ENCODE data around the gene HOXD12.
A peak's percentile ranks its signal among the peaks of the same experiment; 100 is the strongest.

The HOXD12 gene

DNA sequence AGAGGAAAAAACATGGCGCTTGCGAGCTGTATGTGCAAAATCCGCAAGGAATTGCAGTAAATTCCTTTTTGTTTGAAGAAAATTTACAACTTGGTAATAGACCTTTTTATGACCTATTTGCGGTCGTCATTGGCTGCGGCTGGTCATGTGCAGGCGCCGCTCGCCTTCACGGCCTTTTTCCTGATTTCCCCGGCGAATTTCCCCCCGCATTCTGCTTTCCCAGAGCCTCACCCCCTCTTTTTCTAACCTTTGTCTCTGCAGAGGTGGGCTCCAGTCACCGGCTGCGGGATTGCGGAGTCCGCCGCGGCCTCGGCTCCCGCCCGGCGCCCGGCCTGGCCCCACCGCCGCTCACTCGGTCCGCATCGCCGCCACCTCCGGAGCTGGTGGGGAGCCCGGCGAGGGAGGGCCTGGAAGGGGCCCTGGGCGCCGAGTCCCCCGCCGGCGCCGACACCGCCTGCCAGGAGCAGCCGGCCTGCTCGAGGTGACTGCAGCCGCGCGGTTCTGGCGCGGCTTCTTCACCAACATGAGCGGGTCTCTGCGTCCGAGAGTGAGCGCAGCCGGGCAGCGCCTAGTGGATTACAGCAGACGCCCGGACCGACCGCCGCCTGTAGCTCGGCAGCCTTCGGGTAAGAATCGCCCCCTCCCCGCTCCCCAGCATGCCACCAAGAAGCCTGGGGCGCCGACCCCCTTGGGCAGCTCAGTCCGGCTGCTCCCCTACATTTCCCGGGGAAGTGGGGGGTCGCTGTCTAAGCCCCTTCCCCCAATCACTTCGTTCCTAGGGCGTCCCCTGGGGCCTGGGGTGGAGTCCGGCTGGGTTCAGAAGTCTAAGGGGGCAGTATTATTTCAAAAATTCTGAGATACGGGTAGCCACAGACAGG lies 37.0 kb downstream of the HOXD12 start:
- DNase-seq = no peak

DNA sequence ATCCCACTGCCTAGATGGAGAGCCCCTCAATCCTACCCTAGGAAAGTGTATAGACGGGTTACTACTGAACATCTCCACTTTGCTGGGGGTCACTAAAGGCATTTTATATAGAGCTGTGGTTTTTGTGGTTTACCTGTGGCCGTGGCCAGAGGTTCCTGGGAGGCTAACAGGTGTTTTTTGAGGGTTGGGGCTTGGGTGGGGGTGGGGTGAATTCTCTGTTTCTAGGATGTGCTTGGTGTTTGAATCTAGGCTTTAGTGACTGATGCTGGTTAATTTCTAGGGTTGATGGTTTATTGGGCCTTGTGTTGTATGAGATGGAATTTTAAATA lies 37.6 kb downstream of the HOXD12 start:
- DNase-seq = no peak

DNA sequence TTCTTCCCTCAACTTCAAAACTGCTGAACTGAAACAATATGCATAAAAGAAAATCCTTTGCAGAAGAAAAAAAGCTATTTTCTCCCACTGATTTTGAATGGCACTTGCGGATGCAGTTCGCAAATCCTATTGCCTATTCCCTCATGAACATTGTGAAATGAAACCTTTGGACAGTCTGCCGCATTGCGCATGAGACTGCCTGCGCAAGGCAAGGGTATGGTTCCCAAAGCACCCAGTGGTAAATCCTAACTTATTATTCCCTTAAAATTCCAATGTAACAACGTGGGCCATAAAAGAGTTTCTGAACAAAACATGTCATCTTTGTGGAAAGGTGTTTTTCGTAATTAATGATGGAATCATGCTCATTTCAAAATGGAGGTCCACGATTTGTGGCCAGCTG lies 38.3 kb downstream of the HOXD12 start:
- DNase-seq = no peak

DNA sequence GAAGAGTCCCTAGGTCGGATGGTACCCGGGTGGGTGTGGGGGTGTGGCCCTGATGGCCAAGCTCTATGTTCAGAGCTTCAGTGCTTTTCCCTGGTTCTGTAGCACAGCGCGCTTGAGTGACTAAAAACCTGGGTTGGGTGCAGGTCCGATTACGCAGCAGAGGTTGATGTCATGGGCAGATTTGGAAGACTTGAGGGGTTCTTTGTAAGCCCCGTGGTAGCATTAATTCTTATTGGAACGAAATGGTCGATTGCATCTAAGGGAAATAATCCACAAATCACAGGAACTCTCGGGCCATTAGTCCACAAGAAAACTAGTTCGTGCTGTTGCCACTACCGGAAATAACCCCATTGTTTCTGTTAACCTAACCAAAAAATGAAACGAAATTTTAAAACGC lies 38.9 kb downstream of the HOXD12 start:
- DNase-seq = no peak

DNA sequence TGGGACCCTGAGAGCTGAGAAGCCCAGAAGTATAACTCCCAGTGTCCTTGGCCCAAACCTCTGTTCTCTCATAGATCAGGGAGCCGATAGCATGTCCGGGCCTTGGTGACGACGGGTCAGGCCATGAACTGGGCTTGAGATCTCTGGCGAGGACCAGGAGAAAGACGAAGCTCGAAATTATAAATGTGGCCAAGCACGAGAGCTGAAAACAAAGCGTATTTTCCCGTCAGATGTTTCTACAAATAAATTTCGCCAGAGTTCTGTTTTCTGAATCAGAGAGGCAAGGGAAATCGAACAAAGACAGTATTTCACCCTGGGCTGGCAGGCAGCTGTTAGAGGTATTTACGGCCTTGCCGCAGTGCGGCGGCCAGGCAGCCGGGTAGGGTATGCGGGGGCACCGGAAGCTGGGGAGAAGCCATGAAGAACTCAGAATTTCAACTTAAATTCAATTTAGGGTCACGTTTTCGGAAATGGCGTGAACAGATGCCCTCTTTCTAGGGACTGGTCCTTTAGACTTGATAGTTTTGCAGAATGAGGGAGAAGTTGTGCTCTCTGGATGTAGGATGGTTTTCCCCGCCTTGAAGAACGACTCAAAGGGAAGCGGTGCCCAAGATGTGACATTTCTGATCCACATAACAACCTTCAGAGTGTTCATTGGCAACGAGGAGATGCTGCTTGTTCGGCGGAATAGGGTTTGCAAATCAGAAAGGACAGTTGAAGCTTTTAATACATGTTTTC lies 39.5 kb downstream of the HOXD12 start:
- DNase-seq = no peak

DNA sequence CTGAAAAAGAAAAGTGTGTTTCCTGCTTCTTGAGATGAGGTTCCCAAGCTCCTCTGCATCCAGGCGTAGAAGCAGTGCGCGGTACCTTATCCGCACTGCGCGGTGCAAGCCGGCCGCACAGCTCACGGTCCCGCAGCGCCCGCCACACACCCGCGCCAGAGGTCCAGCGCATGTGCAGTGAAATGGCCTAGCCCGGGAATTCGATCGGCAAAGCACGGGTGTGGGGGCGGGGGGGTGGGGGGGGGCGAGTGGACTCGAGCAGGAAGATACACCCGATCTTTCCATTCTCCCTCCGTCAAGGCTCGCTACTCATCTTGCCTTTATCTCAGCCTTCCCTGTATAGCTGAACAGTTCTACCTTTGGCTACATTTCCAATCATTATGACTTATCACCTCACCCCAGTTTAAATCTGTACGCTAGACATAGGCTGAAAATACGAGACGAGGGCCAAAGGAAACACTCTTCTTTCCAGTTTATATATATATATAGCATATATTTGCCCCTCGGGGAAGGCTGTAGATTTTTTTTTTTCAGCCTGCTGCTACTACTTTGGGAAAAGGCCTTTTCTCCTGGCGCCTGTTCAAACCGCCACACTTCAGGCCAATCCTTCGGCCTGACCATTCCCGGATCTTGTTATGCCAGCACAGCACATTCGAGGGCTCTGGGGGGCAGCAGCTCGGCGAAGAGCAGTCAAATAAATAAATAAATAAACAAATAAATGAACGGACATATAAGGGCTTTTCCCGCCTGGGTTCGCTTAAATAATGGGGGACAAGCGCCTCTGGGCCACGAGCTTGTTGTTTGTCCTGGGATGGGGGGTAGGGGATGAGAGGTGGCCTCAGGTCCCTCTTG lies 40.3 kb downstream of the HOXD12 start:
- DNase-seq = peak; percentile 44

DNA sequence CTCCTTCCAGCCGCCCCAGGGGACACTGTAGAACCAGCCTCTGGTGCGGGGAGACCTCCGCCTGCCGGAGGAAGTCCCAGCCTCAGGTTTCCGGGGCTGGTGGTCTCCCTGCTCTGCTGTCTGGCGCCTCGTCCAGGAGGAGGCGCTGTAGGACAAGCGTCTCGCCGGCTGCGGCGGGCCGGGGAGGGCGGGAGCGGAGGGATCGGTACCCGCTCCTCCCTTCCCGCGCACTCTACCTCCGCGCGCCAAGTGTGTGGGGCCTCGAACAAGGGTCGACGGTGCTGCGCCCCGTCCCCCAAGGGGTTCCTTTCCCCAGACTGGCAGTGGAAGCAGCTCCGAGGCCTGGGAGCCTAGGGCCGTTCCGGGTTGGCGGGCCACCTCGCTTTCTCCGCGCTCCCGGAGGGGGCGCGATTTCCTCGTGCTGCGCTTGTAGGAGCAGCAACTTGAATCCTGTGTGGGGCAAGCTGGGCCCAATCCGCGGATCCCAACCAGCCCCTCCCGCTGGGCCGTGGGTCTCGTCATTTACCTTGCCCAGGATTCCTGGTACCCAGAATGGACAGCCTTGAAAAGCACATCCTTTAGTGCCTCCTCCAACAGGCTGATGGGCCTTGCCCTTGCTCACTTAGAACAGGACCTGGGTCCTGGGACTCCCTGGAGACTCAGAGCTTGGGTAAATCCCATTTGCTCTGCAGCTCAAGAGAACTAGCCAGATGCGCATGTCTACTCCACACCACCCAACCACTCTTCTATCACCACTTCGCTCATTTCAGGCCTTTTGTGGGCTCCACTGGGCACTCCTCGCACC lies 41.1 kb downstream of the HOXD12 start:
- no peak for DNase-seq

DNA sequence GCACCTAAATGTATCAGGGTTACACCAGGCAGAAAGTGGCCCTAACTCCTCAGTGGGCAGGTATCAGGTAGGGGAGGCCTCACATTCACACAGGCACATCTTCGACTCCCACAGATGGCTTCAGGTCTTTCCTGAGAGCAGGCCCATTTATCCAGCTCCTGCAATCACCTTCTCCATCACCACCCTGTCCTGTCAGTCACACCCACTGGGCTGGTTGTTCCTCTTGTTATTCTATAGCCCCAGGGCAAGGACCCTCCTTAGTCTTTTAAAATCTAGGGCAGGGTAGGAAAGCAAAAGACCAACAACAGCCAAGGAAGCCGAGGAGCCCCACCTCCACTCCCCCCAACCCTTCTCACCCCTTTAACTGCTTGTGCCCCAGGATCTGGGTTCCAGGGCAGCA lies 42.7 kb downstream of the HOXD12 start:
- DNase-seq = no peak

DNA sequence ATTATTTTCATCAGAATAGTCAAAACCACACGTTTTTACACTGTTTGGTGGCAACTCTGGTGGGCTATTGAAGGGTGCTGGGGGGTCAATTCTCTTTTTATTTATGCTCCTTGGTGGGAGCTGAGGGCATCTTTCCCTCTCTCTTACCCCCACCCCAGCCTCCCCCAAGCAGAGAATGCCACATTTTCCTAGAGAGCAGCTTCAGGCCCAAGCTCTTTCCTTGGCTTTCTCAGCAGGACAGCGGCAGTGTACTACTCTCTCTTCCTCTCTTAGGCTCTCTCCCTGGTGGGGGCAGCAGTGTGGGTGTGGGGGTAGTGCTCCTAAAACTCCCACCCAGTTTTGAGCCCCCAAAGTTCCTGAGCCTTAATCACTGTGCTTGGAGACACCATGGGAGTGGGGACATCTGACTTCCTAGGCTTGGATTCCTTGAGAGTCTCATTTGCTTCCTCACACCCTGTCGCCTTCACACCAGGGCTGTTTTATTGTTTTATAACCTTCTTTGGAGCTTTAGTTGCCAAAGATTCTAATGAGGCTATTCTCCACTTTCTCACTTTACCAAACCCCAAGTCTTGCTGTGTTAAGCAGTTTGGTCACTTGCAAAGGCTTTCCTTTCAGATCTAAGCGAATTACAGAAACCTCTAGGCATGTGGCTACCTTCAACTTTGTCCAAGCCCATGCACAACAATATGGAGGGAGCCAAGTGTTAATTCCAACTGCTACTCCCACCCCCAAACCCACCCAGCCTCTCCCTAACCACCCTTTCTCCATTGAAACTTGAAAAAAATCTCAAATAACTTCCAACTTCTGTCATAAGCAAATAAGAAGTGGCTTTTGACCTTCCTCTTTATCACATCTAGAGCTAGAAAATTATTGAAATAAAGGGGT lies 45.7 kb downstream of the HOXD12 start:
- no peak for DNase-seq

DNA sequence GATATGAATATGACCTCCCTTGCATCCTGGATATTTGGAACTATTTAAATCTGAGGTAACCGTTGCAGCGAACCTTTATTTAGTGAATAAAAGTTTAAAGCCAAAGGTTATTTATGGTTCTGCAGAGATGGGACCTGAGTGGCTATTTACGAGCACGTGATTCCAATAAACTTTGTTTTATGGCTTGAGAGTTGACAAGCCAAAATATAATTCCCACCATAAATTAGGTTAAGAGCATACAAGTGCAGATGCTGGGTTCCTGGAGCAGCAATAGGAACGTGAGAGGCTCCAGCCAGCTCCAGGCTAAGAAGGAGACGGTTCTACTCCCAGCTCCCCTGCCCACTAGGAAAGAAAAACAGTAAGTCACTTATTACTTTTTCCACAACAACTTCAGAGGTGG lies 46.5 kb downstream of the HOXD12 start:
- no peak for DNase-seq

DNA sequence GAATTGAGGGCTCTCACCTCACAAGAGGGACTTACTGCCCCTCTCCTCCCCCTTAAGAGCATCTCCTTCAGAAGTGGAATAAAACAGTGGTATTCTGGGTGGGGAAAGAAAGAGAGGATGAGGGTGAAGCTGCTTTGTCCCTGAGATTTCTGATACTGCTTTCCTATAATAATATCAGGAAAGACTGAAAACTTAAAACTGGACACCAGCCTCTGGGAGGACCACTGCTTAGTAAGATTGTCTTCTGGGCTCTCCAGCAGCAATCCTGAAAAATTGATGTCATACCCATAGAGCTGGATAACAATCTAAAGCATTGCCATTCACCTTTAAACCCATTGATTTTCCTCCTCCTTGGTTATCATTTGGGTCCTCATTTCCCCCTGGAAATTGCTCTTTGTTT lies 47.0 kb downstream of the HOXD12 start:
- no peak for DNase-seq

DNA sequence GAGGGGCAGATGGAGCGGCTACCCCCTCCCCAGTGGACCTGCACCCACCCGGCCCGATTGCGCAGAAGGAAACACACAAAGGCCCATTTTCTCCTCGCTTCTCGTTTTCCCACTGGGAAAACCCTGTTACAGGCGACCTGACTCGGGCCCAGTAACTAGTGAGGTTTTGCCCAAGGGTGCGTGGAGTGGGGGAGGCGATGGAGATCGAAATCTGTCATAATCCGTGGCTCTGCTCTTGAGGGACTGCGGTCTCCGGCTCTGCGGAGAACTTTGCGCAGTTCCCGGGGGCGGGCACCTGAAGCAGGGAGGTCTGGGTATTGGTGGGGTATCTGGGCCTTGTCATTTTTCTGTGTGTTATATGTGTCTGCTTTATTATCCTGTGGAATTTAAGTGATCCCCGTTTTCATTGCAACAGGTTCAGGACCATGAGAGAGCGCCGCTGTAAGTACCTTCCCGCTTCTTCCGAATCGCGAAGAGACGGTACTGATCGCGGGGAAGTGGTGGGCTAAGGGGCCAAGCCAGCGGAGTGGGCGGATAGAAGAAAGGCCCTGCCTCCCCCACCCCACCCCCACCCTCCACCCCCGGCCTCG lies 47.7 kb downstream of the HOXD12 start:
- DNase-seq = no peak

DNA sequence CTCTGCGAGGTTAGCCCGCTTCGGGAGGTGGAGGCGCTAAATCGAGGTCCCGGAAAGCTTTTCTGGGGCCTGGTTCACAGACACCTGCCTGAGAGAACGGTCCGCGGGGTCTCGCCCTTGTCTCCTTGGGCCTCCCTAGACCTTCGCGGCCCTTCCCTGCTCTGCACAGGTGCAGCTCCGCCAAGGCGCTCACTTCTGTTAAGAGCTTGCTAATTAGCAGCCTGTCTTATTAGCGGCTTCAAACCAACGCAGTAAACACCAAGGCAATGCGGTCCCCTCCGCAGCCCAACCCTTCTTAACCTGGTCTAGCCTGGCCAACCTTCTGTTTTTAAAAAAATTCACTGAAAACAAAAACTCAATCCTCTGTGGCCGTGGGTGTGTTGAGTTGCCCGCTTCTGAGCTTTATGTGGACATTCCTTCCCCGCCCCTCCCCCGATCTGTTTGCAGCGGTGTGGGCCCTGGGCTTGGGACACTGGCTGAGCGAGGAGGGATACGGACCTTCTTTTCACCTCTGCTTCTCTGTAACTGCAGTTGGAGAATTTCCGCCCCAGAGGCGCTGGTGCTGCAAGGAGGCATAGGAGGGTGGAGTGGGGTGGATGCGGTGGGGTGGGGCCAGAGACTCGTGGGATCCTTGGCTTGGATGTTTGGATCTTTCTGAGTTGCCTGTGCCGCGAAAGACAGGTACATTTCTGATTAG lies 48.4 kb downstream of the HOXD12 start:
- DNase-seq = no peak

DNA sequence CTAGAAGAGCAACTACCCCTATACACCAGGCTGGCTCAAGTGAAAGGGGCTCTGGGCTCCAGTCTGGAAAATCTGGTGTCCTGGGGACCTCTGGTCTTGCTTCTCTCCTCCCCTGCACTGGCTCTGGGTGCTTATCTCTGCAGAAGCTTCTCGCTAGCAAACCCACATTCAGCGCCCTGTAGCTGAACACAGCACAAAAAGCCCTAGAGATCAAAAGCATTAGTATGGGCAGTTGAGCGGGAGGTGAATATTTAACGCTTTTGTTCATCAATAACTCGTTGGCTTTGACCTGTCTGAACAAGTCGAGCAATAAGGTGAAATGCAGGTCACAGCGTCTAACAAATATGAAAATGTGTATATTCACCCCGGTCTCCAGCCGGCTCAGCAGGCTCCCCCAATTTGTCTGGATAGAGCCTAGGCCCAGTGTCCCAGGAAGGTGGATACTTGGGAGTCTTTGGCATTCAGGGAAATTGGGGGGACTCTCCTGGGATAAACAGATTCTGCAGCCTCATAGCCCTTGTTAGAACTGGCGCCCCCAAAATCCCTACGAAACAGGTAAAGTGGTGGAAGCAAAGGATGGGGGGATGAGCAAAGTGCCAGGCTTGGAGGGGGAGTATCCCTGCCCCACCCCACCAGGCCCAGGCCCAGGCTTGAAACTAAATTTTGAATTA lies 49.3 kb downstream of the HOXD12 start:
- DNase-seq = no peak

DNA sequence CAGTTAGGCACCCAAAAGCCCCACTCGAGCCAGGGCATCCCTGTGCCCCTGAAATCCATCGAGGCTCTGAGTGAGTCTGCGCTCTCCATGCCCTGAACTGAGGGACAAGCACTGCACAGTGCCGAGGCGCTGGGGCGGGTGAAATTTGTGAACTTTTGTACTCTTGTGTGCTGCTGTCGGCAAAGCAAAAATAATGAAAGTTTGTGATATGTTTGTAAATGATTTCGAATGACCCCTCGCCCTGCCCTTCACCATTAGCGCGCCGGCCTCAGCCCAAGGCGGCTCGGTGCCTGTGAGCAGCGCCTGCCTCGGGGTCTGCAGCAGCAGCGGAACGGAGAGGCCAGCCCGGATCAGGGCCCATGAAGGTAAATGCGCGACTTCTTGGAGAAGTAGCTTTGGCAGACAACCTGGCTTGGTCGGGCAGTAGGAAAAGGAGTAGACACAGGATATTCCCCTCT lies 49.9 kb downstream of the HOXD12 start:
- no peak for DNase-seq

DNA sequence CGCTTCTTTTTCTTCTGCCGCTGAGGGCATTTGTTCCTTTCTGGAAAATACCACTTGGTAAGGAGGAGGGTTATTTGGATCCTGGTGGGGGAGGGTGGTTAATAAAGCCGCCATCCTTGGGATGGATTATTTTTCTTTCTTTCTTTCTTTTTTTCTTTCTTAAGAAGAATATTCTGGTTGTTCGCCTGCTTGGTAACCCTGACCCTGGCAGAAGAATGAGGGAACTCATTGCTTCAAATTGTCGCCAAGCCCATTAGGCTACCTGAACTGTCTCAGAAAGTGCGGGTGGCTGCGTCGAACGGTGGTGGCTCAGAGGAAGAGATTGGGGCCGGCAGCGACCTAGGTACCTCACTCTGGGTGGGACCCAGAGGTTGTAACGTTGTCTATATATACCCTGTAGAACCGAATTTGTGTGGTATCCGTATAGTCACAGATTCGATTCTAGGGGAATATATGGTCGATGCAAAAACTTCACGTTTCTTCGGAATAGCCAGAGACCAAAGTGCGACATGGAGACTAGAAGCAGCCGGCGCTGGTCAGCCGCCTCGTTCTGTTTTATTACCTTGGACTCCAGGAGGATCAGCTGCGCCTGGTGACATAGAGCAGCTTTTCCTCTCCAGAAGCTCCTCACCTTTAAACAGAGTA lies 50.5 kb downstream of the HOXD12 start:
- DNase-seq = no peak

DNA sequence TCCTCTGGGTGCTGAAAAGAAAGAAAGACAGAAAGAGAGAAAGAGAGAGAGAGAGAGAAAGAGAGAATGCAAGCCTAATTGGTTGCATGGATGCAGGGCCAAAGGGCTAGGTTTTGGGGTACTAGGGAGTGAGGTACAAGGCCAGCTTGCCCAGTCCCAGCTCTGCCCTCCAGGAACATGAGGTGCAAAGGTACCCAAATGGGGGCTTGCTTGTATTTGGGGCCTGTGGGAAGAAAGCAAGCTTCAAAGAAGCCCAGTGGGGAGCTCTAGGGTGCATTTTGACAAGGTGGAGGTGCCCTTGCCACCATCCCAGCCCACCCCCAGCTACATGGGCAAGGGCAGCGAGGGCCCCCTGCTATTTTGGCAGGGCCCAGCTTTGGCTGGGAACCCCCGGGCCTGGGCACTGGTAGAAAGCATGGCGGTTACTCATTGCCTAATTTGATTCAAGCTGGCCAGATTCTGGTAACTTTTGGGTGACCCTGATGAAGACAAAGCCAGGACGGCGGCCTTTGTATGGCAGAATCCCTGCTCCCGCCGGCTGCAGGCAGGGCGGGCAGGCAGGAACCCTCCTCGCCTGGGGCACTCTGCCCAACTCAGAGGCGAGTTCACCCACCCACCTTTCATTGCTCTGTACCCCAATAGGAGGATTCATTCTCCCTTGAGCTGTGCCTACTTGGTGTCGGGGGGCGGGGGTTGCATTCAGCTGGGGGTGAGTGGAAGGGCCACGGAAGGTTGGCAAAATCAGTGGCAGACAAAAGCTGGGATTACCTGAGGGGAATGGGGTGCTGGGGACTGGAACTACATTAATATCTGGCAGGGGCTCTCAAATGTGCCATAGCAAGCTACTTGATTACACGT lies 51.2 kb downstream of the HOXD12 start:
- DNase-seq = no peak
